ENCODE measurements around the gene LHX3. TPM values are rescaled to one million over a fixed set of nuclear protein-coding genes. Genes with fewer than 3 reads are reported as not detected.

LHX3 gene
- total and polyA plus RNA-seq, 2 of the 4 experiments (the other 2 are of a cell fraction), result not detected

- Histone ChIP-seq H2AK9ac (replicated peaks; ENCODE audit: low read depth, low read length, poor library complexity) (no peak overlapping the region), H3K4me1 (ENCODE audit: control insufficient read depth, insufficient read depth, low read length) (no peaks in the 10 kb centered on the region), H4K8ac (ENCODE audit: low read depth in 2 of 2, low read length in 2 of 2) (no peak overlapping the region), H3K27ac (ENCODE audit: insufficient read depth, low read length) (no peak overlapping the region), H2BK120ac (ENCODE audit: low read depth, low read length) (no peak overlapping the region), H3K4ac (ENCODE audit: low read depth, low read length) (no peak overlapping the region), H4K91ac (ENCODE audit: insufficient read depth, low read depth, low read length) (no peak overlapping the region), H3K4me2 (ENCODE audit: low read depth, low read length) (no peak overlapping the region), H2BK20ac (ENCODE audit: low read depth, low read length) (no peak overlapping the region), H3K23ac (ENCODE audit: low read depth, low read length) (no peak overlapping the region), H3K79me1 (ENCODE audit: low read depth in 1 of 2, low read length in 2 of 2) (no peaks in the 10 kb centered on the region), H3K27me3 (ENCODE audit: control insufficient read depth, insufficient read depth, low read length) (peaks cover 84% of the 10 kb centered on the region), H4K20me1 (ENCODE audit: insufficient read depth, low read length) (peaks cover 20% of the 10 kb centered on the region), H3K9me3 (ENCODE audit: control insufficient read depth, insufficient read depth, low read length) (peaks cover 2% of the 10 kb centered on the region; the same call in 1 of the 2 replicates), H2BK5ac (ENCODE audit: low read depth, low read length, poor library complexity, severe bottlenecking) (no peak overlapping the region), H3K36me3 (ENCODE audit: control insufficient read depth, insufficient read depth, low read length) (no peaks in the 10 kb centered on the region), H3K9ac (ENCODE audit: low read depth, low read length) (no peak overlapping the region), H3K18ac (ENCODE audit: low read depth, low read length) (no peak overlapping the region), H4K5ac (ENCODE audit: low read depth, low read length) (no peak overlapping the region), H2BK15ac (ENCODE audit: low read depth, low read length) (no peak overlapping the region), H3K56ac (ENCODE audit: extremely low read depth, insufficient read depth, low read length) (no peak overlapping the region), H2AFZ (replicated peaks; ENCODE audit: low read length, poor library complexity) (no peak overlapping the region), H3K4me3 (ENCODE audit: insufficient read depth, low read depth, low read length) (no peak overlapping the region), H3K9me1 (ENCODE audit: insufficient read depth, low read length) (no peaks in the 10 kb centered on the region), H3K14ac (replicated peaks; ENCODE audit: low read depth, low read length) (no peak overlapping the region), H2AK5ac (ENCODE audit: low read depth, low read length) (no peak overlapping the region)
- dilution Hi-C loops (cut with HindIII; ENCODE audit: low sequenced_read_pairs, unreplicated experiment), result no loop called here
- POLR2A ChIA-PET (ENCODE audit: unreplicated experiment), result no interaction called here
- intact Hi-C loops (cut with micrococcal nuclease), result no loop called here
- in situ Hi-C loops (cut with MboI; ENCODE audit: low sequenced_read_pairs), result no loop called here
- WGBS, 2 experiments (ENCODE audit: extremely low coverage in 2 of 2, insufficient read length in 1 of 2), result 52% methylated on average over 12 of the region's 19 CpGs; no CpG with 5 or more reads in 1 of the 2 experiments
- no peak for TF ChIP-seq USF2 (IDR thresholded peaks at IDR 0.05; ENCODE audit: low read depth, low read length)
- TF ChIP-seq RAD21 (IDR thresholded peaks at IDR 0.05; ENCODE audit: low read length), result no peak
- TF ChIP-seq MXI1 (IDR thresholded peaks at IDR 0.05; ENCODE audit: borderline replicate concordance, low read depth, low read length), result no peak
- no peak for TF ChIP-seq SMC3 (IDR thresholded peaks at IDR 0.05; ENCODE audit: low read depth, low read length)
- TF ChIP-seq MAFK (IDR thresholded peaks at IDR 0.05; ENCODE audit: low read depth, low read length), result no peak
- no peak for TF ChIP-seq CHD1 (IDR thresholded peaks at IDR 0.05; ENCODE audit: low read depth, low read length)
- no peak for TF ChIP-seq NFE2L2 (IDR thresholded peaks at IDR 0.05; ENCODE audit: low read depth, low read length)
- no TSS peak for BruUV-seq (replicated peaks)
- DNase-seq (no peak), ATAC-seq (ENCODE audit: low read depth) (no peak)
- CTCF ChIA-PET, result no interaction called here
Observed at GRCh38 chr9:136200424-136200823, 4.5 kb downstream of the LHX3 start.

Data from IMR-90 (cell line).